A549 (cell line): ENCODE data around the gene OGFR. TPM values are rescaled to one million over a fixed set of nuclear protein-coding genes. Genes with fewer than 3 reads are reported as not detected.

Experiments
- ATAC-seq, 2 experiments: fragments of 200-7000 bp in 1 of 2; fragments of >200 bp in 1 of 2; cut with Nextera tagmentation in 1 of 2; cut with Tn5 transposase in 1 of 2; 3 replicates each; pipeline versions ENCODE4 v1.8.0 to v1.9.1; 2018 to 2020; ENCODE audit warnings: mild to moderate bottlenecking in 1 of 2, moderate library complexity in 1 of 2
- CTCF ChIA-PET: fragments of 300-600 bp; sonication (Branson Sonifier 250); formaldehyde crosslinking; extraction: SDS; loops from one replicate; lab custom pipeline; 2021; ENCODE audit warnings: antibody characterized with exemption, inconsistent platforms; lab: Yijun Ruan, JAX
- POLR2A ChIA-PET: fragments of 350-600 bp; formaldehyde crosslinking; extraction: SDS; loops from one replicate; lab custom pipeline; 2021; ENCODE audit warnings: antibody characterized with exemption, inconsistent platforms; lab: Yijun Ruan, JAX
- DNase-seq, 2 experiments: peaks; one replicate each; pipeline versions ENCODE4 v3.0.0 to v3.0.0-alpha.2; 2011 to 2016; ENCODE audit warnings: low read depth in 1 of 2, low spot score in 1 of 2
- FAIRE-seq: peaks from 2 replicates; lab custom pipeline; 2011; peaks lifted over from hg19 to GRCh38; lab: Jason Lieb, UNC
- H3K27ac ChIP-seq, 2 experiments: fragments of >200 bp; sonication (Bioruptor Twin); formaldehyde crosslinking; 3 replicates each; pipeline ENCODE4 v1.5.1; 2016 to 2017
- H3K4me1 ChIP-seq: fragments of >200 bp; sonication (Bioruptor Twin); formaldehyde crosslinking; 3 replicates; pipeline ENCODE4 v1.6.1; 2016
- H3K4me2 ChIP-seq: fragments of >200 bp; sonication (Bioruptor Twin); formaldehyde crosslinking; 3 replicates; pipeline ENCODE4 v1.6.1; 2016
- H3K4me3 ChIP-seq: fragments of >200 bp; sonication (Bioruptor Twin); formaldehyde crosslinking; 3 replicates; pipeline ENCODE4 v1.5.1; 2016
- H3K9me3 ChIP-seq: fragments of >200 bp; sonication (Bioruptor Twin); formaldehyde crosslinking; 3 replicates; pipeline ENCODE4 v1.6.1; 2016
- BHLHE40 ChIP-seq: IDR thresholded peaks from 2 replicates; pipeline ENCODE4 v1.6.1; 2012; ENCODE audit warnings: low read depth, low read length, inconsistent platforms
- CBX2 ChIP-seq: fragments of 200-600 bp; sonication (generic); IDR thresholded peaks from 2 replicates; pipeline ENCODE4 v1.6.1; 2016; ENCODE audit warnings: low read depth, mild to moderate bottlenecking, borderline replicate concordance
- CBX8 ChIP-seq: fragments of 200-600 bp; sonication (generic); IDR thresholded peaks from 2 replicates; pipeline ENCODE4 v1.6.1; 2016
- CEBPB ChIP-seq, 2 experiments: fragments of >200 bp in 1 of 2; sonication (Bioruptor Twin) in 1 of 2; formaldehyde crosslinking in 1 of 2; IDR thresholded peaks; 2 replicates each; pipeline ENCODE4 v1.6.1; 2012 to 2016
- CHD2 ChIP-seq: fragments of 150-350 bp; IDR thresholded peaks from 2 replicates; pipeline ENCODE4 v1.6.1; 2014; ENCODE audit warnings: low read length; ENCODE audit not compliant: partially characterized antibody
- CHD4 ChIP-seq: fragments of 200-600 bp; sonication (generic); IDR thresholded peaks from 2 replicates; pipeline ENCODE4 v1.6.1; 2016; ENCODE audit warnings: antibody characterized with exemption, mild to moderate bottlenecking, borderline replicate concordance
- EHMT2 ChIP-seq: fragments of 200-600 bp; sonication (generic); IDR thresholded peaks from 2 replicates; pipeline ENCODE4 v1.6.1; 2016; ENCODE audit warnings: antibody characterized with exemption, low read depth, mild to moderate bottlenecking, moderate library complexity
- EP300 ChIP-seq, 2 experiments: fragments of >200 bp; sonication (Bioruptor Twin); formaldehyde crosslinking; IDR thresholded peaks; 2 replicates in 1 of 2; 3 replicates in 1 of 2; pipeline ENCODE4 v1.6.1; 2016 to 2017
- ESRRA ChIP-seq: fragments of 150-350 bp; IDR thresholded peaks from 2 replicates; pipeline ENCODE4 v1.6.1; 2014; ENCODE audit warnings: mild to moderate bottlenecking, low read length, borderline replicate concordance
- FOXS1 ChIP-seq: fragments of 250-450 bp; sonication (Bioruptor Pico); IDR thresholded peaks from 2 replicates; pipeline ENCODE4 v1.5.0; 2020; ENCODE audit warnings: mild to moderate bottlenecking, moderate library complexity
- HOXB13 ChIP-seq: fragments of 250-450 bp; sonication (Bioruptor Pico); IDR thresholded peaks from 2 replicates; pipeline ENCODE4 v1.5.0; 2020; ENCODE audit warnings: low read depth, mild to moderate bottlenecking, moderate library complexity
- KDM5A ChIP-seq: fragments of 200-600 bp; sonication (generic); IDR thresholded peaks from 2 replicates; pipeline ENCODE4 v1.6.1; 2016; ENCODE audit warnings: antibody characterized with exemption, mild to moderate bottlenecking
- NFE2L2 ChIP-seq: fragments of 150-350 bp; conservative IDR thresholded peaks from 2 replicates; pipeline ENCODE4 v1.6.1; 2014; ENCODE audit warnings: low read length
- NPAS2 ChIP-seq: fragments of 250-450 bp; sonication (Bioruptor Pico); IDR thresholded peaks from 2 replicates; pipeline ENCODE4 v1.8.0; 2022; ENCODE audit warnings: mild to moderate bottlenecking, moderate library complexity, borderline replicate concordance
- NR3C1 ChIP-seq: fragments of >200 bp; sonication (Bioruptor Twin); formaldehyde crosslinking; IDR thresholded peaks from 3 replicates; pipeline ENCODE4 v1.6.1; 2017
- PHF8 ChIP-seq: fragments of 200-600 bp; sonication (generic); IDR thresholded peaks from 2 replicates; pipeline ENCODE4 v1.6.1; 2016; ENCODE audit warnings: low read depth, mild to moderate bottlenecking, antibody characterized with exemption, moderate library complexity, borderline replicate concordance
- POLR2A ChIP-seq: IDR thresholded peaks from 2 replicates; pipeline ENCODE4 v1.6.1; 2012; ENCODE audit warnings: mild to moderate bottlenecking, low read length
- POLR2AphosphoS2 ChIP-seq: conservative IDR thresholded peaks from 2 replicates; pipeline ENCODE4 v1.6.1; 2012; ENCODE audit warnings: low read length, improper control_type of control experiment, inconsistent platforms
- RARB ChIP-seq: fragments of 250-450 bp; sonication (Bioruptor Pico); IDR thresholded peaks from 2 replicates; pipeline ENCODE4 v1.8.0; 2021; ENCODE audit warnings: mild to moderate bottlenecking, moderate library complexity
- RFX5 ChIP-seq: fragments of 450-650 bp; IDR thresholded peaks from 2 replicates; pipeline ENCODE4 v1.7.1; 2014; ENCODE audit warnings: antibody characterized with exemption, mild to moderate bottlenecking, moderate library complexity
- SMC3 ChIP-seq: fragments of >200 bp; sonication (Bioruptor Twin); formaldehyde crosslinking; IDR thresholded peaks from 3 replicates; pipeline ENCODE4 v1.6.1; 2018; ENCODE audit warnings: inconsistent platforms
- SREBF2 ChIP-seq: fragments of 450-650 bp; IDR thresholded peaks from 2 replicates; pipeline ENCODE4 v1.6.1; 2014; ENCODE audit warnings: mild to moderate bottlenecking, moderate library complexity
- TFCP2L1 ChIP-seq: fragments of 250-450 bp; sonication (Bioruptor Pico); IDR thresholded peaks from 2 replicates; pipeline ENCODE4 v1.5.0; 2021; ENCODE audit warnings: mild to moderate bottlenecking
- TP53 ChIP-seq: fragments of 250-450 bp; sonication (Bioruptor Pico); IDR thresholded peaks from 2 replicates; pipeline ENCODE4 v1.5.0; 2021; ENCODE audit warnings: mild to moderate bottlenecking, moderate library complexity
- ZC3H11A ChIP-seq: fragments of 450-650 bp; IDR thresholded peaks from 2 replicates; pipeline ENCODE4 v1.6.1; 2014; ENCODE audit warnings: antibody characterized with exemption, mild to moderate bottlenecking
- ZSCAN20 ChIP-seq: fragments of 250-450 bp; sonication (Bioruptor Pico); IDR thresholded peaks from 2 replicates; pipeline ENCODE4 v1.8.0; 2022; ENCODE audit warnings: mild to moderate bottlenecking, moderate library complexity
- WGBS: methylation state at CpG from one replicate; pipeline ENCODE4 v1.1.6; 2017; ENCODE audit errors: missing lambda C conversion rate; 5-methylcytosine and 5-hydroxymethylcytosine counted together
- polyA plus RNA-seq, 4 experiments: library from polyadenylated mRNA; depleted of rRNA in 3 of 4; stranded (reverse); fragments of >200 nt; fragmentation: RNase III in 1 of 4; extraction: RNeasy Plus Mini Kit Qiagen cat#74134 plus additional on column Dnase treatment in 1 of 4; gene quantifications; 2 replicates in 3 of 4; 3 replicates in 1 of 4; pipeline ENCODE4 v1.2.3, GENCODE V29; 2011 to 2017
- TF ChIP-seq, protein P1 (sequence below): IDR thresholded peaks from 2 replicates; pipeline ENCODE4 v1.6.1; 2012
- TF ChIP-seq, protein P2 (sequence below): fragments of >200 bp; sonication (Bioruptor Twin); formaldehyde crosslinking; IDR thresholded peaks from 3 replicates; pipeline ENCODE4 v1.6.1; 2016
- TF ChIP-seq, protein P3 (sequence below): IDR thresholded peaks from 2 replicates; pipeline ENCODE4 v1.6.1; 2012; ENCODE audit warnings: low read depth, borderline replicate concordance
- TF ChIP-seq, protein P4 (sequence below): fragments of 200-600 bp; sonication (generic); IDR thresholded peaks from 2 replicates; pipeline ENCODE4 v1.6.1; 2016; ENCODE audit warnings: antibody characterized with exemption, mild to moderate bottlenecking, moderate library complexity

The OGFR gene
- polyA plus RNA-seq, 2 of the 4 experiments (the other 2 are of a cell fraction): 15.9 to 35.6 TPM

DNA sequence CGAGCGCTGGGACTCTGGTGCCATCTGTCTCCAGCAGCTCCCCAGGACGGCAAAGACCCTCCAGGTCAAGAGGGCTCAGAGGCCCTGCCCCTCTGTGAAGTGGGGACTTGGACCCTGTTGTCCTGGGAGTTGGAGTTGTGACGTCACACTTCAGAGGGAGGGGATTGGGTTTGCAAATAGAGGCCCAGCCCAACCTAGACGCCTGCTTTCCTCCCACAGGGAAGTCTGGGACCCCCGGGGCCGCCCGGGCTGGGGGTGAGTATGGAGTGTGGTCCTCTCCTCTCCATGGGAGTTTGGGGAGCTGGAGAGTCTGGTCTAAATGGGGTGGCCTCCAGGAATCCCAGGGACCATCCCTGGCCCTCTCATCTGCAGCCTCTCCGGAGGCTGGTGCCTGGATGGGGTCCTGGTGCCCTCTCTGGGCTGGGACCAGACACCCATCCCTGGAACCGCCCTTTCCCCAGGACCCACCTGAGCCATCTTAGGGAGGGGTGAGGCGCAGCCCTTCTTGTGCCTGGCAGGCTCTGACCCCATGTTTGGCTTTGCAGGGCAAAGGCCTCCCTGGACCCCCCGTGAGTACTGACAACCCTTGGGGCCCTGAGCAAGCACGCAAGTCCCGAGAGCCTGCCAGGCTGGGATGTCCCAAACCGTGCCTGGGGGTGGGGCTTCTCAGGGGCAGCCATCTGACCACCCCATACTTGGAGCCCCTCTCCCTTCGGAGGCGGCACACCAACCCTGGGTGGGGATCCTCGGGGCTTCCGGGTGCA, 16.5 kb downstream of the OGFR start:
- Histone ChIP-seq H3K9me3 (no peaks in the 10 kb centered on the region), H3K4me1 (peaks cover 54% of the 10 kb centered on the region), H3K4me3 (no peak overlapping the region), H3K4me2 (no peak overlapping the region)
- no peak for DNase-seq
- no peak for TF ChIP-seq POLR2A
- TF ChIP-seq CHD4: no peak
- TF ChIP-seq ESRRA: no peak
- TF ChIP-seq KDM5A: no peak
- no peak for TF ChIP-seq NPAS2 (CRISPR knock-in tag)
- TF ChIP-seq FOXS1 (CRISPR knock-in tag): no peak
- no peak for TF ChIP-seq RFX5
- no peak for TF ChIP-seq ZSCAN20 (CRISPR knock-in tag)
- TF ChIP-seq SREBF2: no peak
- TF ChIP-seq SMC3: no peak
- TF ChIP-seq BHLHE40: no peak
- TF ChIP-seq CBX2: no peak
- no peak for TF ChIP-seq PHF8
- TF ChIP-seq EP300 (IDR thresholded peaks at IDR 0.05): no peak
- TF ChIP-seq CHD2: no peak
- TF ChIP-seq, protein P1, sequence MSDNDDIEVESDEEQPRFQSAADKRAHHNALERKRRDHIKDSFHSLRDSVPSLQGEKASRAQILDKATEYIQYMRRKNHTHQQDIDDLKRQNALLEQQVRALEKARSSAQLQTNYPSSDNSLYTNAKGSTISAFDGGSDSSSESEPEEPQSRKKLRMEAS: no peak
- no peak for TF ChIP-seq NR3C1
- TF ChIP-seq, all 56 proteins: peak for 0
- 78% methylated on average over 14 of the region's 19 CpGs for WGBS
- ChIA-PET POLR2A (no interaction called here), CTCF (interaction anchor here (1.2 to 7.1 kb wide), 2 partner anchors 12 to 26 kb away, joined by 3 to 76 read pairs; no protein-coding TSS in a partner anchor)
- FAIRE-seq (no peak), ATAC-seq (no peak)
- no peak overlapping the region for H3K27ac ChIP-seq

DNA sequence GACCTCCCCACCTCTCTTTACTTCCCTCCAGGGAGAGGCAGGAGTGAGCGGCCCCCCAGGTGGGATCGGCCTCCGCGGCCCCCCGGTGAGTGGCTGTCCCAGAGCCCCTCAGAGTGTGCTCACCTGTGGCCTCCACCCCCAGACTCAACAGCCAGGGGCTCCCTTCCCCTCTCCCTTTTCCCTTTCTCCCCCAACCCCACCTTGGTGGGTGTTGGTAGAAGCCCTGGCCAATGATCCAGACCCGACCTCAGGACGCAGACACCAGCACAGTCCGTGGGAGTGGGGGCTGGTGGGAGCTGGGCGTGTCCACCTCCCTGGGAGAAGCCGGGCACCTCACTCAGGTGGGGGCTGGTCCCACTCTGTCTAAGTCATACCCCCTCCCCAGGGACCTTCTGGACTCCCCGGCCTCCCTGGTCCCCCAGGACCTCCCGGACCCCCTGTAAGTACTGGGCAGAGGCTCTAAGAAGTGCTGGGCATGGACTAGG, 17.1 kb downstream of the OGFR start:
- POLR2A ChIA-PET: no interaction called here
- no peak for TF ChIP-seq EHMT2
- no peak for TF ChIP-seq RARB
- TF ChIP-seq HOXB13 (CRISPR knock-in tag): no peak
- TF ChIP-seq ZSCAN20 (CRISPR knock-in tag): no peak
- TF ChIP-seq CBX8: no peak
- no peak for TF ChIP-seq CEBPB (IDR thresholded peaks at IDR 0.05)
- TF ChIP-seq KDM5A: no peak
- TF ChIP-seq ZC3H11A: no peak
- no peak for TF ChIP-seq TFCP2L1 (CRISPR knock-in tag)
- ATAC-seq (no peak), DNase-seq (no peak), FAIRE-seq (no peak)
- CTCF ChIA-PET: interaction anchor here (0.9 to 7.1 kb wide), 11 partner anchors 13 to 190 kb away, joined by 3 to 76 read pairs (median 4); partner anchors contain the start of gene TCFL5
- H3K9me3 ChIP-seq: no peaks in the 10 kb centered on the region
- H3K4me2 ChIP-seq: no peak overlapping the region
- no peak overlapping the region for H3K4me3 ChIP-seq
- H3K4me1 ChIP-seq: peaks cover 50% of the 10 kb centered on the region
- H3K27ac ChIP-seq: no peak overlapping the region
- 88% methylated on average over 9 of the region's 12 CpGs for WGBS

DNA sequence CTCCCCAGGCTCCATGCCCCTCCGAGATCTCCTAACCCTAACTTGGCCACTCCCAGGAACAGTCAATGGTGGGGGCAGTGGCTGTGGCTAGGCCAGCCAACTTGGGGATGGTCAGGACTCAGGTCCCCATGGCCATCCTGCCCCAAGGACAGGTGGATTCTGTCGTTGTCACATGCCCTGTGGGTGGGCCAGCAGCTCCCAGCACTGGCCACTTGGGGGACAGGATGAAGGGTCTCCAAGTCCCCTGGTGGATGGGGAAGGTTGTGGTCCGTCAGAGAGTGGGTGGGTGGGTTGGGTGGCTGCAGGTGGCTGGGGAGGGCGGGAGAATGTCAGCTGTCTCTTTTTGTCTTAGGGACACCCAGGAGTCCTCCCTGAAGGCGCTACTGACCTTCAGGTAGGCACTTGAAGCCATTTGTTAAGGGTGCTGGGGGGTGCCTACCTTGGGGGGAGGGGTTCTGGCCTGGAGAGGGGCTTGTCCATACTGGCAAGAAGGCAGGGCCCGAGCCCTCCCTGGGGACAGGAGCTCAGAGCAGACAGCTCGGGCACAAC, 17.7 kb downstream of the OGFR start:
- 23% methylated on average over 4 of the region's 7 CpGs for WGBS
- H3K27ac ChIP-seq: peak overlapping the region in 1 of 2 experiments; percentile 26; a peak in 3 of 6 replicates
- no peaks in the 10 kb centered on the region for H3K9me3 ChIP-seq
- peak overlapping the region; percentile 18; the same call in 1 of the 3 replicates for H3K4me2 ChIP-seq
- ChIA-PET POLR2A (interaction anchor here (0.6 kb wide), 1 partner anchor 28 kb away, joined by 3 read pairs; no protein-coding TSS in a partner anchor), CTCF (interaction anchor here (0.6 to 7.1 kb wide), 30 partner anchors 8 to 393 kb away, joined by 3 to 76 read pairs (median 4); partner anchors contain the start of genes TCFL5 and YTHDF1)
- no peak for ATAC-seq
- H3K4me1 ChIP-seq: peaks cover 50% of the 10 kb centered on the region
- DNase-seq: no peak
- FAIRE-seq: no peak
- H3K4me3 ChIP-seq: no peak overlapping the region
- TF ChIP-seq, protein P2, sequence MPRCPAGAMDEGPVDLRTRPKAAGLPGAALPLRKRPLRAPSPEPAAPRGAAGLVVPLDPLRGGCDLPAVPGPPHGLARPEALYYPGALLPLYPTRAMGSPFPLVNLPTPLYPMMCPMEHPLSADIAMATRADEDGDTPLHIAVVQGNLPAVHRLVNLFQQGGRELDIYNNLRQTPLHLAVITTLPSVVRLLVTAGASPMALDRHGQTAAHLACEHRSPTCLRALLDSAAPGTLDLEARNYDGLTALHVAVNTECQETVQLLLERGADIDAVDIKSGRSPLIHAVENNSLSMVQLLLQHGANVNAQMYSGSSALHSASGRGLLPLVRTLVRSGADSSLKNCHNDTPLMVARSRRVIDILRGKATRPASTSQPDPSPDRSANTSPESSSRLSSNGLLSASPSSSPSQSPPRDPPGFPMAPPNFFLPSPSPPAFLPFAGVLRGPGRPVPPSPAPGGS: no peak
- no peak for TF ChIP-seq TP53
- TF ChIP-seq, protein P3, sequence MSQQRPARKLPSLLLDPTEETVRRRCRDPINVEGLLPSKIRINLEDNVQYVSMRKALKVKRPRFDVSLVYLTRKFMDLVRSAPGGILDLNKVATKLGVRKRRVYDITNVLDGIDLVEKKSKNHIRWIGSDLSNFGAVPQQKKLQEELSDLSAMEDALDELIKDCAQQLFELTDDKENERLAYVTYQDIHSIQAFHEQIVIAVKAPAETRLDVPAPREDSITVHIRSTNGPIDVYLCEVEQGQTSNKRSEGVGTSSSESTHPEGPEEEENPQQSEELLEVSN: no peak
- TF ChIP-seq, protein P4, sequence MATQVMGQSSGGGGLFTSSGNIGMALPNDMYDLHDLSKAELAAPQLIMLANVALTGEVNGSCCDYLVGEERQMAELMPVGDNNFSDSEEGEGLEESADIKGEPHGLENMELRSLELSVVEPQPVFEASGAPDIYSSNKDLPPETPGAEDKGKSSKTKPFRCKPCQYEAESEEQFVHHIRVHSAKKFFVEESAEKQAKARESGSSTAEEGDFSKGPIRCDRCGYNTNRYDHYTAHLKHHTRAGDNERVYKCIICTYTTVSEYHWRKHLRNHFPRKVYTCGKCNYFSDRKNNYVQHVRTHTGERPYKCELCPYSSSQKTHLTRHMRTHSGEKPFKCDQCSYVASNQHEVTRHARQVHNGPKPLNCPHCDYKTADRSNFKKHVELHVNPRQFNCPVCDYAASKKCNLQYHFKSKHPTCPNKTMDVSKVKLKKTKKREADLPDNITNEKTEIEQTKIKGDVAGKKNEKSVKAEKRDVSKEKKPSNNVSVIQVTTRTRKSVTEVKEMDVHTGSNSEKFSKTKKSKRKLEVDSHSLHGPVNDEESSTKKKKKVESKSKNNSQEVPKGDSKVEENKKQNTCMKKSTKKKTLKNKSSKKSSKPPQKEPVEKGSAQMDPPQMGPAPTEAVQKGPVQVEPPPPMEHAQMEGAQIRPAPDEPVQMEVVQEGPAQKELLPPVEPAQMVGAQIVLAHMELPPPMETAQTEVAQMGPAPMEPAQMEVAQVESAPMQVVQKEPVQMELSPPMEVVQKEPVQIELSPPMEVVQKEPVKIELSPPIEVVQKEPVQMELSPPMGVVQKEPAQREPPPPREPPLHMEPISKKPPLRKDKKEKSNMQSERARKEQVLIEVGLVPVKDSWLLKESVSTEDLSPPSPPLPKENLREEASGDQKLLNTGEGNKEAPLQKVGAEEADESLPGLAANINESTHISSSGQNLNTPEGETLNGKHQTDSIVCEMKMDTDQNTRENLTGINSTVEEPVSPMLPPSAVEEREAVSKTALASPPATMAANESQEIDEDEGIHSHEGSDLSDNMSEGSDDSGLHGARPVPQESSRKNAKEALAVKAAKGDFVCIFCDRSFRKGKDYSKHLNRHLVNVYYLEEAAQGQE: no peak
- TF ChIP-seq POLR2AphosphoS2: no peak
- TF ChIP-seq RARB: no peak
- no peak for TF ChIP-seq NFE2L2
- TF ChIP-seq RFX5: no peak
- TF ChIP-seq CHD2: no peak
